Liver (tissue), 9 donors: ENCODE measurements around the gene CABLES1. TPM values are rescaled to one million over a fixed set of nuclear protein-coding genes. Genes with fewer than 3 reads are reported as not detected.

ENCODE experiments used
- DNase-seq: peaks from one replicate; pipeline ENCODE4 v3.0.0-alpha.2; 2017; ENCODE audit warnings: low spot score
- H3K27ac ChIP-seq, 2 donors: one replicate each; pipeline ENCODE4 v1.7.0; 2013; ENCODE audit warnings: inconsistent platforms in 2 of 2, low read length in 2 of 2, control low read depth in 1 of 2, low read depth in 1 of 2, mild to moderate bottlenecking in 1 of 2
- H3K27me3 ChIP-seq, 4 donors: one replicate each; pipeline versions ENCODE4 v1.6.1 to v1.7.0; 2013; ENCODE audit warnings: low read length in 3 of 4, inconsistent platforms in 1 of 4, mild to moderate bottlenecking in 1 of 4, moderate library complexity in 1 of 4; ENCODE audit not compliant: control insufficient read depth in 4 of 4, insufficient read depth in 4 of 4
- H3K36me3 ChIP-seq, 4 donors: one replicate each; pipeline versions ENCODE4 v1.6.1 to v1.7.0; 2013; ENCODE audit warnings: low read length in 3 of 4, mild to moderate bottlenecking in 3 of 4, low read depth in 1 of 4, moderate library complexity in 1 of 4; ENCODE audit not compliant: control insufficient read depth in 4 of 4, insufficient read depth in 3 of 4
- H3K4me1 ChIP-seq, 4 donors: one replicate each; pipeline versions ENCODE4 v1.6.1 to v1.7.0; 2013; ENCODE audit warnings: low read length in 3 of 4, mild to moderate bottlenecking in 3 of 4, moderate library complexity in 1 of 4; ENCODE audit not compliant: control insufficient read depth in 4 of 4, insufficient read depth in 4 of 4
- H3K4me3 ChIP-seq, 3 donors: one replicate each; pipeline versions ENCODE4 v1.6.1 to v1.7.0; 2013; ENCODE audit warnings: low read length in 3 of 3, control low read depth in 1 of 3, low read depth in 1 of 3, mild to moderate bottlenecking in 1 of 3
- H3K9ac ChIP-seq, 2 donors: one replicate each; pipeline ENCODE4 v1.7.0; 2013; ENCODE audit warnings: low read length in 2 of 2, mild to moderate bottlenecking in 2 of 2, moderate library complexity in 2 of 2, control low read depth in 1 of 2, low read depth in 1 of 2
- H3K9me3 ChIP-seq, 4 donors: one replicate each; pipeline versions ENCODE4 v1.6.1 to v1.7.0; 2013; ENCODE audit warnings: low read length in 3 of 4; ENCODE audit not compliant: control insufficient read depth in 4 of 4
- ATF3 ChIP-seq: IDR thresholded peaks from 2 replicates; pipeline ENCODE4 v1.6.1; 2016; ENCODE audit warnings: antibody characterized with exemption
- CTCF ChIP-seq: fragments of 150-350 bp; IDR thresholded peaks from 2 replicates; pipeline ENCODE4 v1.5.1; 2017; ENCODE audit warnings: improper control_type of control experiment, low read depth, low read length; ENCODE audit not compliant: missing input control
- EGR1 ChIP-seq, 2 donors: IDR thresholded peaks; 2 replicates each; pipeline ENCODE4 v1.6.1; 2016 to 2018; ENCODE audit warnings: antibody characterized with exemption in 2 of 2, low read depth in 2 of 2
- FOXA1 ChIP-seq: IDR thresholded peaks from 2 replicates; pipeline ENCODE4 v1.6.1; 2016; ENCODE audit warnings: antibody characterized with exemption
- FOXA2 ChIP-seq: IDR thresholded peaks from 2 replicates; pipeline ENCODE4 v1.6.1; 2016; ENCODE audit warnings: antibody characterized with exemption
- GABPA ChIP-seq, 2 donors: IDR thresholded peaks in 1 of 2; conservative IDR thresholded peaks in 1 of 2; 2 replicates each; pipeline ENCODE4 v1.6.1; 2016; ENCODE audit warnings: antibody characterized with exemption in 2 of 2, mild to moderate bottlenecking in 1 of 2, moderate library complexity in 1 of 2
- HNF4A ChIP-seq, 2 donors: conservative IDR thresholded peaks; 2 replicates each; pipeline ENCODE4 v1.6.1; 2016; ENCODE audit warnings: antibody characterized with exemption in 2 of 2, mild to moderate bottlenecking in 2 of 2
- HNF4G ChIP-seq: IDR thresholded peaks from 2 replicates; pipeline ENCODE4 v1.6.1; 2016; ENCODE audit warnings: antibody characterized with exemption
- JUND ChIP-seq, 2 donors: IDR thresholded peaks; 2 replicates each; pipeline ENCODE4 v1.6.1; 2016; ENCODE audit warnings: antibody characterized with exemption in 2 of 2
- MAX ChIP-seq: IDR thresholded peaks from 2 replicates; pipeline ENCODE4 v1.6.1; 2016; ENCODE audit warnings: antibody characterized with exemption
- RAD21 ChIP-seq, 2 donors: IDR thresholded peaks; 2 replicates each; pipeline ENCODE4 v1.6.1; 2016; ENCODE audit warnings: antibody characterized with exemption in 2 of 2, mild to moderate bottlenecking in 2 of 2
- REST ChIP-seq: IDR thresholded peaks from 2 replicates; pipeline ENCODE4 v1.6.1; 2016; ENCODE audit warnings: antibody characterized with exemption, mild to moderate bottlenecking
- RXRA ChIP-seq, 2 donors: IDR thresholded peaks; 2 replicates each; pipeline ENCODE4 v1.6.1; 2017 to 2018; ENCODE audit warnings: antibody characterized with exemption in 2 of 2, mild to moderate bottlenecking in 1 of 2
- SP1 ChIP-seq: IDR thresholded peaks from 2 replicates; pipeline ENCODE4 v1.6.1; 2018; ENCODE audit warnings: antibody characterized with exemption, mild to moderate bottlenecking
- TAF1 ChIP-seq: conservative IDR thresholded peaks from 2 replicates; pipeline ENCODE4 v1.6.1; 2016; ENCODE audit warnings: antibody characterized with exemption, mild to moderate bottlenecking
- ZBTB33 ChIP-seq: IDR thresholded peaks from 2 replicates; pipeline ENCODE4 v1.6.1; 2016; ENCODE audit warnings: antibody characterized with exemption
- WGBS: extraction: QIAGEN DNeasy Blood & Tissue Kit; methylation state at CpG from one replicate; pipeline ENCODE4 v1.1.7; 2013; 5-methylcytosine and 5-hydroxymethylcytosine counted together
- polyA plus RNA-seq, 2 donors: library from polyadenylated mRNA; stranded (reverse) in 1 of 2; unstranded in 1 of 2; fragments of 200-250 nt in 1 of 2; fragments of >200 nt in 1 of 2; fragmentation: Nextera tagmentation in 1 of 2; extraction: Ambion mirVana in 1 of 2; gene quantifications; one replicate each; pipeline versions ENCODE4 v1.2.1 to v1.2.3, GENCODE V29; 2013 to 2015
- total RNA-seq, 2 donors: library from RNA; depleted of rRNA; stranded (reverse); fragments of >200 nt; gene quantifications; one replicate each; pipeline ENCODE4 v1.2.3, GENCODE V29; 2014
- donor health status: healthy.
- donor health status: healthy.
- donor health status: healthy.
- donor health status: healthy.
- donor health status: healthy.

The CABLES1 gene
- total and polyA plus RNA-seq, 4 donors = 3.3 to 8.9 (median 4.5) TPM

- DNase-seq = no peak
- H3K9me3 ChIP-seq = no peaks in the 10 kb centered on the region
- TF ChIP-seq ZBTB33 = no peak
- TF ChIP-seq RXRA (IDR thresholded peaks at IDR 0.05) = no peak
- TF ChIP-seq TAF1 = no peak
- TF ChIP-seq SP1 = no peak
- no peak for TF ChIP-seq EGR1 (IDR thresholded peaks at IDR 0.05; ENCODE audit: low read depth in 2 of 2)
- TF ChIP-seq FOXA1 = no peak
- no peak for TF ChIP-seq HNF4A (conservative IDR thresholded peaks at IDR 0.05)
- TF ChIP-seq JUND (IDR thresholded peaks at IDR 0.05) = no peak
- no peak for TF ChIP-seq FOXA2
- TF ChIP-seq ATF3 = no peak
- TF ChIP-seq REST = no peak
- no peak for TF ChIP-seq MAX
- TF ChIP-seq RAD21 (IDR thresholded peaks at IDR 0.05) = no peak
- TF ChIP-seq GABPA (IDR thresholded peaks at IDR 0.05 in 1 of 2, conservative IDR thresholded peaks at IDR 0.05 in 1 of 2) = no peak
- TF ChIP-seq CTCF = no peak
- no peak for TF ChIP-seq HNF4G
- H3K27ac ChIP-seq = no peak overlapping the region
- peaks cover 0 to 16% (median 9%) of the 10 kb centered on the region in 4 donors for H3K4me1 ChIP-seq
- WGBS = 93% methylated on average over 6 of the region's 6 CpGs
- H3K4me3 ChIP-seq = no peak overlapping the region
- no peak overlapping the region for H3K9ac ChIP-seq
- no peaks in the 10 kb centered on the region for H3K27me3 ChIP-seq
- no peaks in the 10 kb centered on the region for H3K36me3 ChIP-seq
Observed at GRCh38 chr18:23113576-23113975, 21.7 kb upstream of the CABLES1 start.
